ENCODE data around the gene TEX9. TPM values are rescaled to one million over a fixed set of nuclear protein-coding genes. Genes with fewer than 3 reads are reported as not detected.
"Not testable (repeated sequence)": the region's sequence is repeated elsewhere in the genome, so short reads cannot be mapped to it uniquely, and the experiment has no call there.

TEX9 gene
- total RNA-seq, 1 experiment from 2014 or later: 4.1 TPM

- POLR2A ChIA-PET; in situ Hi-C loops (cut with HindIII; ENCODE audit: low pct_unique_long_range_greater_than_20kb, low sequenced_read_pairs); H3K27ac ChIP-seq (ENCODE audit: low read length); CTCF ChIA-PET; H3K36me3 ChIP-seq (ENCODE audit: control insufficient read depth, insufficient read depth, low read length); H3K4me3 ChIP-seq (ENCODE audit: low read depth in 2 of 2, low read length in 2 of 2); H3K9me3 ChIP-seq (ENCODE audit: control insufficient read depth, insufficient read depth, low read depth, low read length); BruUV-seq (replicated peaks); H3K27me3 ChIP-seq (ENCODE audit: control insufficient read depth, insufficient read depth, low read length); ATAC-seq; H3K4me1 ChIP-seq (ENCODE audit: control insufficient read depth, insufficient read depth, low read length); intact Hi-C loops (cut with micrococcal nuclease; ENCODE audit: unreplicated experiment); DNase-seq (ENCODE audit: low read depth, low spot score): not testable (repeated sequence)
Measured at GRCh38 chr15:56377822-56378221, 12.6 kb downstream of the TEX9 start.

DNA sequence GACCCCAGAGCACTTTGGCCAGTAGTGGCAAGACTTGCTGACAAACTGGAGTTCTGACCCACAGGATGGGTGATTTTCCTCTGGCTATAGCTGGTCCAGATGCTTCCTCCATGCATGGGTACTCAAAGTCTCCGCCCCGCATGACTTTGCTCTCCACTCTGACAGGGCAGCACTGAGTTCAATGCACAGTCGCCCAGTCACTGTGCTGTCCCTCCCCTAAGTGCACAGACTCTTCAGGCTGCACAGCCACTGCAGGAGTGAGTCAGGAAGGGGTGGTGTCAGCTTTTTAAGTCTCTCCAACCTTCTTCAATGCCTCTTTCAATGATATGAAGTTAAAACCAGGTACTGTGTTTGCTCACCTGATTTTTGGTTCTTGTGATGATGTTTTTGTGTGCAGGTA, 17.8 kb downstream of the TEX9 start:
- Histone ChIP-seq H3K27me3 (ENCODE audit: control insufficient read depth, insufficient read depth, low read length) (no peaks in the 10 kb centered on the region), H3K4me3 (ENCODE audit: low read depth in 2 of 2, low read length in 2 of 2) (no peak overlapping the region), H3K36me3 (ENCODE audit: control insufficient read depth, insufficient read depth, low read length) (no peaks in the 10 kb centered on the region), H3K9me3 (ENCODE audit: control insufficient read depth, insufficient read depth, low read depth, low read length) (no peaks in the 10 kb centered on the region), H3K27ac (ENCODE audit: low read length) (no peak overlapping the region), H3K4me1 (ENCODE audit: control insufficient read depth, insufficient read depth, low read length) (no peaks in the 10 kb centered on the region)
- in situ Hi-C loops (cut with HindIII; ENCODE audit: low pct_unique_long_range_greater_than_20kb, low sequenced_read_pairs) (no loop called here), intact Hi-C loops (cut with micrococcal nuclease; ENCODE audit: unreplicated experiment) (no loop called here)
- POLR2A ChIA-PET: no interaction called here
- CTCF ChIA-PET: no interaction called here
- BruUV-seq (replicated peaks): no TSS peak
- no peak for ATAC-seq
- no peak for TF ChIP-seq TCF7L2 (IDR thresholded peaks at IDR 0.05; ENCODE audit: low read depth, low read length)
- no peak for TF ChIP-seq POLR2AphosphoS5 (IDR thresholded peaks at IDR 0.05; ENCODE audit: low read depth, low read length)
- no peak for TF ChIP-seq SIN3A (IDR thresholded peaks at IDR 0.05; ENCODE audit: borderline replicate concordance, insufficient read depth, low read depth, low read length)
- TF ChIP-seq, protein P1, sequence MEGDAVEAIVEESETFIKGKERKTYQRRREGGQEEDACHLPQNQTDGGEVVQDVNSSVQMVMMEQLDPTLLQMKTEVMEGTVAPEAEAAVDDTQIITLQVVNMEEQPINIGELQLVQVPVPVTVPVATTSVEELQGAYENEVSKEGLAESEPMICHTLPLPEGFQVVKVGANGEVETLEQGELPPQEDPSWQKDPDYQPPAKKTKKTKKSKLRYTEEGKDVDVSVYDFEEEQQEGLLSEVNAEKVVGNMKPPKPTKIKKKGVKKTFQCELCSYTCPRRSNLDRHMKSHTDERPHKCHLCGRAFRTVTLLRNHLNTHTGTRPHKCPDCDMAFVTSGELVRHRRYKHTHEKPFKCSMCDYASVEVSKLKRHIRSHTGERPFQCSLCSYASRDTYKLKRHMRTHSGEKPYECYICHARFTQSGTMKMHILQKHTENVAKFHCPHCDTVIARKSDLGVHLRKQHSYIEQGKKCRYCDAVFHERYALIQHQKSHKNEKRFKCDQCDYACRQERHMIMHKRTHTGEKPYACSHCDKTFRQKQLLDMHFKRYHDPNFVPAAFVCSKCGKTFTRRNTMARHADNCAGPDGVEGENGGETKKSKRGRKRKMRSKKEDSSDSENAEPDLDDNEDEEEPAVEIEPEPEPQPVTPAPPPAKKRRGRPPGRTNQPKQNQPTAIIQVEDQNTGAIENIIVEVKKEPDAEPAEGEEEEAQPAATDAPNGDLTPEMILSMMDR (IDR thresholded peaks at IDR 0.05): no peak
- TF ChIP-seq REST (IDR thresholded peaks at IDR 0.05; ENCODE audit: insufficient read depth in 1 of 2, low read depth in 2 of 2, low read length in 1 of 2): no peak
- no peak for DNase-seq (ENCODE audit: low read depth, low spot score)

DNA sequence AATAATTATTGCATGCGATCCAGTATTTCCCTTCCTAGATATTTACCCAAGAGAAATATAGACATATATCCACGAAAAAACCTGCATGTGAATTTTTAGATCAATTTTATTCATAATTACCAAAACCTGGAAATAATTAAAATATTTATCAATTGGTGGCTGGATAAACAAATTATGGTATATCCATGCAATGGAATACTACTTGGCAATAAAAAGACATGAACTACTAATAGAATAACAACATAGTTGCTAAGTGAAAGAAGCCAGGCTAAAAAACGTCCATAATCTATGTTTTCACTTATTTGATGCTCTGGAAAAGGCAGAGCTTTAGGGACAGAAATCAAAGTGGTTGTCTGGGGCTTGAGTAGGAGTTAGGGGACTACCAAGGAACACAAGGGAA, 20.7 kb downstream of the TEX9 start:
- no peaks in the 10 kb centered on the region for H3K27me3 ChIP-seq (ENCODE audit: control insufficient read depth, insufficient read depth, low read length)
- in situ Hi-C loops (cut with HindIII; ENCODE audit: low pct_unique_long_range_greater_than_20kb, low sequenced_read_pairs) (no loop called here), intact Hi-C loops (cut with micrococcal nuclease; ENCODE audit: unreplicated experiment) (no loop called here)
- no peaks in the 10 kb centered on the region for H3K4me1 ChIP-seq (ENCODE audit: control insufficient read depth, insufficient read depth, low read length)
- DNase-seq (ENCODE audit: low read depth, low spot score) (no peak), ATAC-seq (no peak)
- ChIA-PET POLR2A (interaction anchor here (0.6 kb wide), 1 partner anchor 63 kb away, joined by 10 read pairs; no protein-coding TSS in a partner anchor), CTCF (no interaction called here)
- BruUV-seq (replicated peaks): no TSS peak
- no peaks in the 10 kb centered on the region for H3K9me3 ChIP-seq (ENCODE audit: control insufficient read depth, insufficient read depth, low read depth, low read length)
- no peak overlapping the region for H3K4me3 ChIP-seq (ENCODE audit: low read depth in 2 of 2, low read length in 2 of 2)
- TF ChIP-seq TCF7L2 (IDR thresholded peaks at IDR 0.05; ENCODE audit: low read depth, low read length): no peak
- no peak for TF ChIP-seq SIN3A (IDR thresholded peaks at IDR 0.05; ENCODE audit: borderline replicate concordance, insufficient read depth, low read depth, low read length)
- no peak for TF ChIP-seq REST (IDR thresholded peaks at IDR 0.05; ENCODE audit: insufficient read depth in 1 of 2, low read depth in 2 of 2, low read length in 1 of 2)
- no peak for TF ChIP-seq POLR2AphosphoS5 (IDR thresholded peaks at IDR 0.05; ENCODE audit: low read depth, low read length)
- TF ChIP-seq, protein P1 (IDR thresholded peaks at IDR 0.05): no peak
- H3K27ac ChIP-seq (ENCODE audit: low read length): no peak overlapping the region
- no peaks in the 10 kb centered on the region for H3K36me3 ChIP-seq (ENCODE audit: control insufficient read depth, insufficient read depth, low read length)

Data from Panc1 (cell line).